LNCAP (cell line): ENCODE data around the gene MAP3K4.

Source experiments
- TF ChIP-seq, protein P1 (sequence below): fragments of 450-650 bp; IDR thresholded peaks from 2 replicates; pipeline ENCODE4 v1.5.1; 2017; ENCODE audit warnings: mild to moderate bottlenecking

The MAP3K4 gene

DNA sequence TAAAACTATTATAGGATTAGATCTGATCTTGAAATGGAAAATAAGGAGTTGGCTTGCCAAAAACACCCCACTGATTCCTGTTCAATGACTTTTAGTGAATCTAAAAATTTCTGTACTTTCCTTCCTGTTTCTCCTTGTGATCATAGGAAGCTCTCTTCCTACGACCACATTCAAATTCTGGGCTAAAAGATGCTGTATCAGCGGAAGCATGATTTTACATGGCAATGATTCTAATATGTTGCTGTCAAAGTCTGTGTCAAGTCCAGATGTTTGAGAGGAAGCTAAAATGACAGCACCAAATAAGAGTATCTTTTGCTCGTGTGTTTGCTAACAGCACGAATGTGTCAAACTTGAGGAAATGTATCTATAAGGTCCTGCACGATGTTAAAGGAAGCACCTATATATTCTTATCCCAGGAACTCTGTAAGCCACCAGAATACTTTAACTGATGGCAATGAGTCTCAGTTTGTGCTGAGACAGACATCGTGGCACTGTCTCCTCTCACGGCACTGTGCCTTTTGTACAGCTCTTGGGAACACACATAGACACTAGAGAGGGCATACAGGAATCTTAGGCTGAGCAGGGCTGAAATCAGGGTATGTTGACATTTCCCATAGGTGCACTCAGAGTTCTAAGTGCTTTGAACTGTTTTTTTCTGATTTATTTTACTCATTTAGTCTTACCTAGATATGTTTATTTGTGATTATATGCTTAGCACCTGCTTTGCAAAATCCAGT is 24.9 kb upstream of the MAP3K4 start:
- TF ChIP-seq, protein P1, sequence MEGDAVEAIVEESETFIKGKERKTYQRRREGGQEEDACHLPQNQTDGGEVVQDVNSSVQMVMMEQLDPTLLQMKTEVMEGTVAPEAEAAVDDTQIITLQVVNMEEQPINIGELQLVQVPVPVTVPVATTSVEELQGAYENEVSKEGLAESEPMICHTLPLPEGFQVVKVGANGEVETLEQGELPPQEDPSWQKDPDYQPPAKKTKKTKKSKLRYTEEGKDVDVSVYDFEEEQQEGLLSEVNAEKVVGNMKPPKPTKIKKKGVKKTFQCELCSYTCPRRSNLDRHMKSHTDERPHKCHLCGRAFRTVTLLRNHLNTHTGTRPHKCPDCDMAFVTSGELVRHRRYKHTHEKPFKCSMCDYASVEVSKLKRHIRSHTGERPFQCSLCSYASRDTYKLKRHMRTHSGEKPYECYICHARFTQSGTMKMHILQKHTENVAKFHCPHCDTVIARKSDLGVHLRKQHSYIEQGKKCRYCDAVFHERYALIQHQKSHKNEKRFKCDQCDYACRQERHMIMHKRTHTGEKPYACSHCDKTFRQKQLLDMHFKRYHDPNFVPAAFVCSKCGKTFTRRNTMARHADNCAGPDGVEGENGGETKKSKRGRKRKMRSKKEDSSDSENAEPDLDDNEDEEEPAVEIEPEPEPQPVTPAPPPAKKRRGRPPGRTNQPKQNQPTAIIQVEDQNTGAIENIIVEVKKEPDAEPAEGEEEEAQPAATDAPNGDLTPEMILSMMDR = no peak

DNA sequence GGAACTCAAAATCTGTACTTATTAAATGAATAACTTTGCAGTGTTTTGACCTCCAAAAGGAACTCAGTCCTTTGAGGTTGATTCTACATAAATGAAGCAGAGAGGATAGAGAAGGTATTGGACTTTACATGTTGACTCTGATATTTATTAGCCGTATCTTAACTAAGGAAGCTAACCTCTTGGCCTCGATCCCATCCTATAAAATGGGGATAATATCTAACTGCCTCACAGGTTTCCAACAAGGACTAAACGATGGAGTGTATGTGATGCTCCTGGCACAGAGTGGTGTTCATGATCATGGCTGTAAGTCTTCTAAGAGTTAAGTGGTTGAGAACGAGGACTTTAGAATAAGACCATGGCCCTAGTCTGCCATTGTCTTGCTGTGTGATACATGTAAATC is 24.2 kb upstream of the MAP3K4 start:
- TF ChIP-seq, protein P1 = no peak

DNA sequence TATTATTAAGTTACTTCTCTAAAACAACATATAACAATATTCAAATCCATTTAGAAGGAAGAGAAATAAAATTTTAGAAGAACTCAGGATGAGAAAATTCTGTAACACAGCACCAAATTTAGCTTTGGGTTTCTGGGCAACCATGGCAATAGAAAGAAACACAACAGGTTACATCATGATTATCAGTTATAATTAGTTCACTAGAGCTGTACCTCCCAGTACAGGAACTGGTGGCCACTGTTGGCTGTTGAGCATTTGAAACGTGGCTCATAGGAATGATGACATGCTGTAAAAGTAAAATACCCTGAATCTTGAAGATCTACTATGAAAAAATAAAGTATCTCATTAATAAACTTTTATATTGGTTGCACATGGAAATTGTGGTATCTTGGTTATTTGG is 23.7 kb upstream of the MAP3K4 start:
- TF ChIP-seq, protein P1 = no peak

DNA sequence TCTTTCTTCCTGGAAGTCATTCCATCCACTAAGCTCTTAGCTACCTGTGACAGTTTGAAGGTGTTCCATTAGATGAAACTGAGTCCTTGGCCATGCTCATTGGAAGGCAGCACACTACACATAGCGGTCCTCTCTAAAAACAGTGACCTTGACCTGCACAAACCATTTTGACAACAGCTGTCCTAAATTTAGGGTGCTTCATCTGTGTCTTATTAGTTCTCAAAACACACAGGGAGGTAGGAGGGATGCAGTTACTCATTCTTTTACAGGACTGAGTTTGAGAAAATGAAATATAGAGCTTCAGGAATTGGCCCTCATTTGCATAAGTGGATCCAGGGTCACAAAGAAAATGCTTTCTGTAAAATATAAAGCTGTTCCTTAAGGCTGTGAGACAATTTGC is 20.4 kb upstream of the MAP3K4 start:
- TF ChIP-seq, protein P1 = no peak

DNA sequence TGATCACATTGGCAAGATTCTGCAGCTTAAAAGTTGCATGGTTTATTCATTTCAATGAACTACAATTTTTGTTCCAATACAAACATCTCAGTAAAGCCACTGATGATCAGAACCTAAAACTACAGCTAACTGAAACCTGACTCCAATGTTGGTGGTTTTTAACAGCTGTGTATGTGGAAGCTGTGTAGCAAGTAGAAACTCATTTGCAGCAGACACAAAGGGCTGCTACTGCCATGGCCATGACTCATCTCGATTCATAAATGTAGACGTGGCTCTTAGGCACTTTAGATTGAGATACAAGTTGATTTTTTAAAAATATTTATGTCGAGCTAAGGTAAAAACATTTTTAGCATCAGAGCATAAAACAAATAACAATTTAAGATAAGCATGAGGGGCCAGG is 19.5 kb upstream of the MAP3K4 start:
- TF ChIP-seq, protein P1 = no peak

DNA sequence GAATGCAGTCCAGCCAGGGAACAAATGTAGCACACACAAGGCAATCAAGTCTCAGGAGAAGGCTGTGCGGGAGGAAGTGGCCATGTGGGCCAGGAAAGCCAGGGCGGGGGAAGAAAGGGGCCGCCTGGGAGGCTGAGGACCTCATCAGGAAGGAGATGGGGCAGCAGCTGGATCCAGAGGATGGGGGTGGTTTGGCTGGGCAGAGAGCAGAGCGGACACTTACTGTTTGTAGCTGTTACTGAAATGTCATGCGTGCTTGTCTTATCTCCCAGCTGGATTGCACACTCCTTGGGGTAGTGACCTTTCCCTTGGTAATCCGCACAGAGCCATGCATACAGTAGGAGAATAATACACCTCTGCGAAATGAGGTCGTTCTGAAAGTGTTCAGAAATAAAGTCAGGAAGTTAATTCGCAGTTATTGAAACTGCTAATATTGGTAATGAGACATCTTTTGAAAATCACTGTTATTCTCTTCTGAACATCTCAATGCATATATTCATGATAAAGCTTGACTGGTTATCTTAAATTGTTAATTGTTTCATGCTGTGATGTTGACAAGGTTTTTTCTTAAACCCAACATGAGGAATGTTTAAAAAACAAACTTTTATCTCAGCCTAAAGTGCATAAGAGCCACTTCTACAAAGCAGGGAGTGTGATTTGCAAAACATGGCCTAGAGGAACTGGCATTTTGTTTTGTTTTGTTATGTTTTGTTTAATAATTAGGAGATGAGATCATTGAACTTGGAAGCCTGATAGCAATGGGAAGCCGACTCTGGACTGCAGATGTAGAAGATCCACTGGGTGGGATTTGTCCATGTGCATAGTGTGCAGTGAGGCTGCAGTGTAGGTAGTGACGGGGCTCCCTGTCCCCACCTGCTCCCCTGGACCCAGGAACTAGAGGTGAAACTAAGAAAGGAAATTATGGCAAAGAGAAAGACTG is 18.0 kb upstream of the MAP3K4 start:
- TF ChIP-seq, protein P1 = no peak

DNA sequence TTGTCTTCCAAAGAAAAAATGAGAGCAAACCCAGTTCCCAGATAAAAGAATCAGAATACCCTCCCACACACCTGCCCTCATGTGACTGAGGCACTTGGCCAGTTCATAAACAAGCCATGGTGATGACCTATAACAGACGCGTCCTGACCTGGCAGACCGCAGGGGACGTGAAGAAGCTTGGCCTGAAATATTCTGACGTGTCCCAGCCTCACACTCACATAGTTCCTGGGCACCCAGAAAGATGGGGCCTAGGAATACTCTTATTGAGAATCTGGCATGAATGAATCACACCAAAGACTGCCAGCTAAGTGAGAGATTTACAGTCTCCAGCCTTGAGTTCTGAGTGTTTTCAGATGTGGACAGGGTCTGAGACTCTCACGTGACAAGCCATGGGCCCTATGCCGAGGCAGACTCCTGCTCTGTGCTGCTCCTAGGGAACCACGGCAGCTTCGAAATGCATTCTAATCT is 17.2 kb upstream of the MAP3K4 start:
- TF ChIP-seq, protein P1 = no peak
